HepG2 (cell line): ENCODE measurements around the gene HDAC4. TPM values are rescaled to one million over a fixed set of nuclear protein-coding genes. Genes with fewer than 3 reads are reported as not detected.

ENCODE experiments used
- DBP ChIP-seq: sonication (generic); formaldehyde crosslinking; IDR thresholded peaks from 2 replicates; pipeline ENCODE4 v1.4.0; 2020; ENCODE audit warnings: missing genetic modification reagents; ENCODE audit errors: not compliant biosample characterization
- NONO ChIP-seq, 2 experiments: fragments of 450-650 bp in 1 of 2; sonication (generic) in 1 of 2; formaldehyde crosslinking in 1 of 2; IDR thresholded peaks in 1 of 2; conservative IDR thresholded peaks in 1 of 2; 2 replicates each; pipeline versions ENCODE4 v1.6.1 to v1.8.0; 2017 to 2022; ENCODE audit warnings: mild to moderate bottlenecking in 1 of 2, missing genetic modification reagents in 1 of 2, moderate library complexity in 1 of 2
- SP1 ChIP-seq, 2 experiments: fragments of 450-650 bp in 1 of 2; sonication (generic) in 1 of 2; formaldehyde crosslinking in 1 of 2; IDR thresholded peaks; 2 replicates each; pipeline versions ENCODE4 v1.4.0 to v1.6.1; 2016 to 2020; ENCODE audit warnings: missing genetic modification reagents in 1 of 2
- TSC22D2 ChIP-seq: sonication (generic); formaldehyde crosslinking; IDR thresholded peaks from 2 replicates; pipeline ENCODE4 v1.5.1; 2020; ENCODE audit warnings: missing genetic modification reagents, mild to moderate bottlenecking, borderline replicate concordance
- ZBTB37 ChIP-seq: sonication (generic); formaldehyde crosslinking; IDR thresholded peaks from 2 replicates; pipeline ENCODE4 v1.4.0; 2020; ENCODE audit warnings: mild to moderate bottlenecking, missing genetic modification reagents
- ZNF160 ChIP-seq: sonication (generic); formaldehyde crosslinking; IDR thresholded peaks from 2 replicates; pipeline ENCODE4 v1.8.0; 2022; ENCODE audit warnings: mild to moderate bottlenecking, inconsistent platforms, missing genetic modification reagents
- ZNF460 ChIP-seq: sonication (generic); formaldehyde crosslinking; IDR thresholded peaks from 2 replicates; pipeline ENCODE4 v1.5.1; 2020; ENCODE audit warnings: missing genetic modification reagents, mild to moderate bottlenecking, borderline replicate concordance
- ZNF576 ChIP-seq: sonication (generic); formaldehyde crosslinking; IDR thresholded peaks from 2 replicates; pipeline ENCODE4 v1.4.0; 2020; ENCODE audit warnings: mild to moderate bottlenecking, missing genetic modification reagents
- ZNF710 ChIP-seq: sonication (generic); formaldehyde crosslinking; IDR thresholded peaks from 2 replicates; pipeline ENCODE4 v1.5.0; 2020; ENCODE audit warnings: mild to moderate bottlenecking, missing genetic modification reagents, borderline replicate concordance
- ZNF782 ChIP-seq: sonication (generic); formaldehyde crosslinking; IDR thresholded peaks from 2 replicates; pipeline ENCODE4 v1.4.0; 2020; ENCODE audit warnings: missing genetic modification reagents, mild to moderate bottlenecking, borderline replicate concordance
- polyA plus RNA-seq, 8 experiments: library from polyadenylated mRNA; depleted of rRNA in 3 of 8; stranded (reverse) in 7 of 8; unstranded in 1 of 8; fragments of >200 nt; fragmentation: Illumina TruSeq in 4 of 8; extraction: Trizol in 4 of 8; gene quantifications; 2 replicates each; pipeline versions ENCODE4 v1.2.1 to v1.2.3, GENCODE V29; 2011 to 2016; ENCODE audit warnings: low read depth in 4 of 8, missing spikeins in 1 of 8, mixed read lengths in 1 of 8; ENCODE audit not compliant: insufficient read depth in 1 of 8
- total RNA-seq, 5 experiments: library from RNA; depleted of rRNA; stranded (reverse); fragments of >200 nt; fragmentation: Illumina TruSeq; extraction: Trizol; gene quantifications; 2 replicates each; pipeline ENCODE4 v1.2.3, GENCODE V29; 2016; ENCODE audit warnings: low read depth in 1 of 5

Gene HDAC4
- total and polyA plus RNA-seq, 2 of the 13 experiments (the other 11 are each of a cell fraction or from before 2014, with no cell fraction given), result 10.1 to 11.5 TPM

GRCh38 chr2:239086325-239087020 lies 314.3 kb downstream of the HDAC4 start (continued):
- no peak for TF ChIP-seq ZNF576
- no peak for TF ChIP-seq DBP (CRISPR knock-in tag)
- no peak for TF ChIP-seq ZNF160 (CRISPR knock-in tag)
- no peak for TF ChIP-seq ZNF460
- TF ChIP-seq NONO (IDR thresholded peaks at IDR 0.05), result no peak
- TF ChIP-seq NONO (CRISPR knock-in tag; conservative IDR thresholded peaks at IDR 0.05), result no peak
- TF ChIP-seq ZNF710, result no peak
- no peak for TF ChIP-seq ZBTB37
- no peak for TF ChIP-seq TSC22D2 (CRISPR knock-in tag)
- TF ChIP-seq SP1 (IDR thresholded peaks at IDR 0.05), result no peak
- TF ChIP-seq SP1 (CRISPR knock-in tag; IDR thresholded peaks at IDR 0.05), result no peak
- no peak for TF ChIP-seq ZNF782
